ENCODE data around the gene PNP. TPM values are rescaled to one million over a fixed set of nuclear protein-coding genes. Genes with fewer than 3 reads are reported as not detected.
A peak's percentile ranks its signal among the peaks of the same experiment; 100 is the strongest.

The PNP gene
- total and polyA plus RNA-seq, 10 of the 15 experiments (the other 5 are each of a cell fraction or from before 2014, with no cell fraction given): 103 to 215 (median 138) TPM

DNA sequence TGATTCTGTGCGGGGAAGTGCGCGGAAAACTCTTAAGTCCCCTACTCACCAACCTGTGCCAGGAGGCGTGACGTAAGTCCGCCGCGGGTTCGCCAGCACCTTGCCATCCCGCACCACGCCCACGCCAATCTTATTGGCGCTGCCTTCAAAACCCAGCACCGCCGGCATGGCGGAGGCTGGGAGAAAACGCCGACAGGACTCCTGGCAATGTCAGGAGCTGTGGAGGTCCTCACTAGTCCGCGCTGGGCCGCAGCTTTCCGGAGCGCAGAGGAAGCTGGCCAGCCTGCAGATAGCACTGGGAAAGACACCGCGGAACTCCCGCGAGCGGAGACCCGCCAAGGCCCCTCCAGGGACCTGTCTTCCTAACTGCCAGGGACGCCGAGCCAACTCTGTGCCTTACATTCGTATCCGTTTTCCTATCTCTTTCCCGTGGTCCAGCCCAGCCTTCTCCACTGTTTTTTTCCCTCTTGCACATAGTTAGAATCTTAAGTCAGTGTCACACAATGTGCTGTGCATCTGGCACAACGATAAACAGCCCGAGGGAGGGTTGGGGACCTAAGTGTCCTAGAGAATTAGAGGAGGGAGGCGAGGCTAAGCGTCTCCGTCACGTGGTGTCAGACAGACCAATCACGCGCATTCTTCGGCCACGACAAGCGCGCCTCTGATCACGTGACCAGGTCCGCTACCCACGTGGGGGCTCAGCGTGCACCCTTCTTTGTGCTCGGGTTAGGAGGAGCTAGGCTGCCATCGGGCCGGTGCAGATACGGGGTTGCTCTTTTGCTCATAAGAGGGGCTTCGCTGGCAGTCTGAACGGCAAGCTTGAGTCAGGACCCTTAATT, 14.5 kb upstream of the PNP start, which contains the start of the genes APEX1 and OSGEP (continued):
- TF ChIP-seq POU2F2 (IDR thresholded peaks at IDR 0.05; ENCODE audit: borderline replicate concordance, low read depth, low read length) (peak; percentile 78; the same call in 2 of the 3 replicates), JUNB (IDR thresholded peaks at IDR 0.05) (no peak), ZNF622 (IDR thresholded peaks at IDR 0.05) (no peak), POLR2A (IDR thresholded peaks at IDR 0.05; ENCODE audit: low read depth, low read length) (peak; percentile 93), EED (IDR thresholded peaks at IDR 0.05; ENCODE audit: low read depth) (peak; percentile 76), MTA2 (IDR thresholded peaks at IDR 0.05; ENCODE audit: low read depth) (peak; percentile 34; the same call in 1 of the 2 replicates), ZNF24 (IDR thresholded peaks at IDR 0.05) (no peak), NFYA (IDR thresholded peaks at IDR 0.05; ENCODE audit: borderline replicate concordance, low read depth, low read length) (no peak), JUND (IDR thresholded peaks at IDR 0.05; ENCODE audit: low read depth, low read length) (0 out of 2 replicates have a peak, but pooled peaks have one; percentile 21), MYB (IDR thresholded peaks at IDR 0.05; ENCODE audit: borderline replicate concordance, low read depth, low read length) (peak; percentile 99), FOXK2 (IDR thresholded peaks at IDR 0.05) (peak; percentile 84), IKZF1 (conservative IDR thresholded peaks at IDR 0.05) (peak; percentile 83), FOXM1 (IDR thresholded peaks at IDR 0.05; ENCODE audit: low read depth, low read length) (no peak), ZBTB11 (CRISPR knock-in tag; IDR thresholded peaks at IDR 0.05) (peak; percentile 83), NR2C1 (IDR thresholded peaks at IDR 0.05) (no peak), PRDM15 (CRISPR knock-in tag; IDR thresholded peaks at IDR 0.05) (peak; percentile 97), ATF2 (IDR thresholded peaks at IDR 0.05; ENCODE audit: low read length) (0 out of 2 replicates have a peak, but pooled peaks have one; percentile 18)
- TF ChIP-seq, protein P1, sequence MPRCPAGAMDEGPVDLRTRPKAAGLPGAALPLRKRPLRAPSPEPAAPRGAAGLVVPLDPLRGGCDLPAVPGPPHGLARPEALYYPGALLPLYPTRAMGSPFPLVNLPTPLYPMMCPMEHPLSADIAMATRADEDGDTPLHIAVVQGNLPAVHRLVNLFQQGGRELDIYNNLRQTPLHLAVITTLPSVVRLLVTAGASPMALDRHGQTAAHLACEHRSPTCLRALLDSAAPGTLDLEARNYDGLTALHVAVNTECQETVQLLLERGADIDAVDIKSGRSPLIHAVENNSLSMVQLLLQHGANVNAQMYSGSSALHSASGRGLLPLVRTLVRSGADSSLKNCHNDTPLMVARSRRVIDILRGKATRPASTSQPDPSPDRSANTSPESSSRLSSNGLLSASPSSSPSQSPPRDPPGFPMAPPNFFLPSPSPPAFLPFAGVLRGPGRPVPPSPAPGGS (IDR thresholded peaks at IDR 0.05; ENCODE audit: borderline replicate concordance, insufficient read depth, low read depth, low read length, poor library complexity, severe bottlenecking): no peak
- TF ChIP-seq, protein P2, sequence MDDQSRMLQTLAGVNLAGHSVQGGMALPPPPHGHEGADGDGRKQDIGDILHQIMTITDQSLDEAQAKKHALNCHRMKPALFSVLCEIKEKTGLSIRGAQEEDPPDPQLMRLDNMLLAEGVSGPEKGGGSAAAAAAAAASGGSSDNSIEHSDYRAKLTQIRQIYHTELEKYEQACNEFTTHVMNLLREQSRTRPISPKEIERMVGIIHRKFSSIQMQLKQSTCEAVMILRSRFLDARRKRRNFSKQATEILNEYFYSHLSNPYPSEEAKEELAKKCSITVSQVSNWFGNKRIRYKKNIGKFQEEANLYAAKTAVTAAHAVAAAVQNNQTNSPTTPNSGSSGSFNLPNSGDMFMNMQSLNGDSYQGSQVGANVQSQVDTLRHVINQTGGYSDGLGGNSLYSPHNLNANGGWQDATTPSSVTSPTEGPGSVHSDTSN (IDR thresholded peaks at IDR 0.05; ENCODE audit: insufficient replicate concordance, low read depth, low read length): no peak
